Activated naive CD8-positive, alpha-beta T cell treated with anti-CD3 and anti-CD28 coated beads, Interleukin-2, amount 50 U/mL, for 24 hours (primary cell): Measurements from ENCODE around the gene GSTK1.
A peak's percentile ranks its signal among the peaks of the same experiment; 100 is the strongest.

Source experiments
- ATAC-seq: fragments of 150-1000 bp; cut with Tn5 transposase; one replicate; pipeline ENCODE4 v1.10.0; 2021
- DNase-seq: peaks from one replicate; pipeline ENCODE4 v3.0.0; 2021
- H3K27ac Mint-ChIP-seq: one replicate; pipeline ENCODE4 v1.8.0; 2021; ENCODE audit warnings: mild to moderate bottlenecking, mixed read lengths
- H3K27me3 Mint-ChIP-seq: one replicate; pipeline ENCODE4 v1.8.0; 2021; ENCODE audit warnings: mixed read lengths
- H3K36me3 Mint-ChIP-seq: one replicate; pipeline ENCODE4 v1.8.0; 2021; ENCODE audit warnings: low read depth, mixed read lengths
- H3K4me1 Mint-ChIP-seq: one replicate; pipeline ENCODE4 v1.8.0; 2021; ENCODE audit warnings: mixed read lengths
- H3K4me3 Mint-ChIP-seq: one replicate; pipeline ENCODE4 v1.8.0; 2021; ENCODE audit warnings: mild to moderate bottlenecking, moderate library complexity, mixed read lengths
- H3K9me3 Mint-ChIP-seq: one replicate; pipeline ENCODE4 v1.8.0; 2021; ENCODE audit warnings: mixed read lengths

The GSTK1 gene

GRCh38 chr7:143272871-143273270 is 9.6 kb downstream of the GSTK1 start:
- Mint-ChIP-seq H3K36me3 (peaks cover 16% of the 10 kb centered on the region), H3K4me1 (peaks cover 10% of the 10 kb centered on the region), H3K9me3 (no peaks in the 10 kb centered on the region), H3K27ac (no peak overlapping the region), H3K27me3 (no peaks in the 10 kb centered on the region), H3K4me3 (no peak overlapping the region)
- no peak for ATAC-seq
- DNase-seq: no peak

DNA sequence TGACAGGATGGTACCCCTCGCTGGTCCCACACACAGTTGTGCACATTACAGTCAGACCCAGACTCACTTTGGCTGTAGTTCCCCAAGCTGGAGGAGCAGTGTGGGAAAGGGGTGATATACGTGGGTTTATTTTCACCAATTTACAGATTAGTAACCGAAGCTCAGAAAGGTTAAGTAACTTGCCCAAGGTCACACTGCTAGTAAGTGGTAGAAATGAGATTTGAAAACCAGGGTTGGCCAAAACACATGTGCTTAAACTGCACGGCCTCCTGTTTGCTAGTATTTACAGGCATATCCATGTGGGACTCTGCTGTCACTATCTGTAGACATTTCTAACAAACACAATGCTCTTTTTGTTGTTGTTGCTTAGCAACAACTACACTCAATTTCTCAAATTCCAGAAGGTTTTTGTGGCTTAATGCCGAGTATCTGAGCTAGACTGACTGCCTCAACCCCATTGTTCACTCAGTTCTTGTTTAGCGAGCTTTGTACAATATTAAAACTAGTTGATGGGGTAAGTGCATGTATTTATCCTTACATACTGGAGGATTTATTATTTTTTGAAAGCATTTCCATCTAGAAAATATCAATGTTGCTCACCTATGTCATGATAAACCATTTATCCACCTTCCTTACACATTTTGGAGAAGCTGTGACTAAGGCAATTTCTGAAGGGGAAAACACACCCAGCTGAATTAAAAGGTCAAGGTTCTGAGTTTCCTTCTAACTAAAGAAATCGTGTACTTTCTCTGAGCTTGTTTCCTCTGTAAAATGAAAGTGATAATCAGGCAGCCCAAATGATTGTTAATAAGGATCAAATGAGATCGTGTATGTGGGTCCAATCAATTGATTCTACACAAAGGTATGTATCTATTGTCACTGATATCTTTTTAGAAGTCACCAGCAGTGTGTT is 16.2 kb downstream of the GSTK1 start:
- Mint-ChIP-seq H3K27ac (peak overlapping the region; percentile 92), H3K4me1 (peaks cover 40% of the 10 kb centered on the region), H3K4me3 (peak overlapping the region; percentile 75), H3K27me3 (no peaks in the 10 kb centered on the region), H3K9me3 (no peaks in the 10 kb centered on the region), H3K36me3 (no peaks in the 10 kb centered on the region)
- ATAC-seq (peak; percentile 76), DNase-seq (no peak)

DNA sequence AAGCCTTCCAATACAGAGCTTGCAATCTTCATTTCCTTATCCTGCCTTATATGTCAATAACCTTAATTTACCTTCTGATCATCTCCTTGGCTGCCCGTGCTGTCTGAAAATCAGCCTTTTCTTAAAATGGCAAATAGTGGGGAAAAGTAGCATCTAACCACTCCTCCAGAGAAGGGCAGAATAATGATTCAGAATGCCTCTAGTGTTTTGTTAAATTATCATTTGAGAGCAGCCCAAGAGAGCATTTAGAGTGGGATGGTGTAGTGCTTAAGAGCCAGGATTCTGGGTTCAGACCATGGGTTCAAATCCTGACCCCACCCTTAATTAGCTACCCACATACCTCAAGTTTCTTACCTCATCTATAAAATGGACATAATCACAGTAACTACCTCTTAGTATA is 16.9 kb downstream of the GSTK1 start:
- peak overlapping the region; percentile 92 for H3K27ac Mint-ChIP-seq
- peak; percentile 77 for ATAC-seq
- H3K4me1 Mint-ChIP-seq: peaks cover 40% of the 10 kb centered on the region

GRCh38 chr7:143280566-143280965 is 17.3 kb downstream of the GSTK1 start:
- H3K9me3 Mint-ChIP-seq: no peaks in the 10 kb centered on the region
- H3K27ac Mint-ChIP-seq: peak overlapping the region; percentile 92
- H3K36me3 Mint-ChIP-seq: no peaks in the 10 kb centered on the region
- no peaks in the 10 kb centered on the region for H3K27me3 Mint-ChIP-seq
- ATAC-seq: no peak
- peak overlapping the region; percentile 75 for H3K4me3 Mint-ChIP-seq
- no peak for DNase-seq
- peaks cover 40% of the 10 kb centered on the region for H3K4me1 Mint-ChIP-seq

More for the DNA sequence above, 16.9 kb downstream of the GSTK1 start:
- Mint-ChIP-seq H3K36me3 (no peaks in the 10 kb centered on the region), H3K4me3 (peak overlapping the region; percentile 75), H3K27me3 (no peaks in the 10 kb centered on the region), H3K9me3 (no peaks in the 10 kb centered on the region)
- no peak for DNase-seq

GRCh38 chr7:143281529-143281928 is 18.3 kb downstream of the GSTK1 start:
- H3K4me1 Mint-ChIP-seq: peaks cover 40% of the 10 kb centered on the region
- no peaks in the 10 kb centered on the region for H3K27me3 Mint-ChIP-seq
- no peak overlapping the region for H3K27ac Mint-ChIP-seq
- H3K9me3 Mint-ChIP-seq: no peaks in the 10 kb centered on the region
- H3K36me3 Mint-ChIP-seq: no peaks in the 10 kb centered on the region
- no peak overlapping the region for H3K4me3 Mint-ChIP-seq
- no peak for ATAC-seq
- DNase-seq: no peak

DNA sequence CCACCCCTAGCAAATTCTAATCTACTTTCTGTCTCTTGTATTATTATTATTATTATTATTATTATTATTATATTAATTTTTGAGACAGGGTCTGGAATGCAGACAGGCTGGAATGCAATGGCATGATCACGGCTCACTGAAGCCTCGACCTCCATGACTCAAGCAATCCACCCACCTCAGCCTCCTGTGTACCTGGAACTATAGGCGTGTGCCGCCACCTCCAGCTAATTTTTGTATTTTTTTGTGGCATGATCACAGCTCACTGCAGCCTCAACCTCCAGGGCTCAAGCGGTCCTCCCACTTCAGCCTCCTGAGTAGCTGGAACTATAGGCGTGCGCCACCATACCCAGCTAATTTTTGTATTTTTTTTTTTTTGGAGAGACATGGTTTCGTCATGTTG is 18.9 kb downstream of the GSTK1 start:
- DNase-seq: no peak
- H3K27ac Mint-ChIP-seq: no peak overlapping the region
- no peaks in the 10 kb centered on the region for H3K27me3 Mint-ChIP-seq
- no peaks in the 10 kb centered on the region for H3K9me3 Mint-ChIP-seq
- peaks cover 45% of the 10 kb centered on the region for H3K4me1 Mint-ChIP-seq
- ATAC-seq: no peak
- no peaks in the 10 kb centered on the region for H3K36me3 Mint-ChIP-seq
- no peak overlapping the region for H3K4me3 Mint-ChIP-seq

GRCh38 chr7:143283381-143283780 is 20.1 kb downstream of the GSTK1 start:
- Mint-ChIP-seq H3K4me3 (no peak overlapping the region), H3K36me3 (peaks cover 2% of the 10 kb centered on the region), H3K9me3 (peaks cover 5% of the 10 kb centered on the region), H3K27ac (peak overlapping the region; percentile 1), H3K4me1 (peaks cover 54% of the 10 kb centered on the region), H3K27me3 (no peaks in the 10 kb centered on the region)
- no peak for ATAC-seq
- DNase-seq: no peak

DNA sequence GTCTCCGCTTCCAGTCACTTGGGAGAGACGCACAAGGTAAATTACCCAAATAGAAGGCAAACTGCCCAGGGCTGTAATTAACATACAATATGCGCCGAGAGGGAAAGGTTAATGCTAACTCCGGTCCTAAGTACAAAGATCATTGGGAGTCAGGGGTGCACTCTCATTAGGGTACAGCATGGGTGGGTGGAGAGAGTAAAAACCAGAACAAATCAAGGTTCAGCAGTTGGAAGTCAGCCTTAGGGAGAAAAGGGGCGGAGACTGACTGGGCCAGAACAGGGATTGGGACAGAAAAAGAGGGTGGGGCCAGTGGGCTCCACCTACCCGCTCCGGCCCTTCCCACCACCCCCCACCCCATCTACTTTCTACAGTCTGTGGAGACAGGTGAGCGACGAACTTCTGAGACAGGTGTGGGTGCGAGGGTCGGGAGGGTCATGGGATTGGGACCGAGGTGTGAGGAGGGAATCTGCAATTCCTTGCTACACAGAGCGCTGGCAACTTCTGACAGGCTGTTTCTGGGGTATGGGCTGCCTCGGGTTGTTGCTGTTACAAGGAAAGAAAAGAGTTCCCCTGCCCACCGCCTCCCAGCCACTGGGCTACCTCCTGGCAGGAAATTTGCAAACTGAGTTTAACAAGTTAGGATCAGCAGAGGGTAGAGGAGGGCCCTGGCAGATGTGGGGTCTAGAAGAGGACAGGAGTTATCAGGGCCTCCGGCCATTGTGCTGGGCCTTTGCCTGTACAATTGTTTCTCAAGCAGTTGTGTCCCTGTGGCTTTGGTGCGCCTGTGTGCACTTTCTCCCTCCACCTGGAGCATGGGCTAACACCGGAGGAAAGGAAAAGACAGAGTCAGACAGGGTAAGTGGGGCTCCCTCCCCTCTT is 21.6 kb downstream of the GSTK1 start, which contains the start of gene TMEM139:
Gene TMEM139 (plus strand): TSS at position 368 of the 879 bp plus-strand sequence. CDS start 1,000 bp downstream, outside the sequence.
- no peak within 1 kb of the TSS for H3K27ac Mint-ChIP-seq

GRCh38 chr7:143285470-143285778 is 22.2 kb downstream of the GSTK1 start:
- no peaks in the 10 kb centered on the region for H3K27me3 Mint-ChIP-seq
- H3K27ac Mint-ChIP-seq: no peak overlapping the region
- peaks cover 50% of the 10 kb centered on the region for H3K4me1 Mint-ChIP-seq
- H3K9me3 Mint-ChIP-seq: peaks cover 5% of the 10 kb centered on the region
- ATAC-seq (no peak), DNase-seq (no peak)
- no peak overlapping the region for H3K4me3 Mint-ChIP-seq
- peaks cover 16% of the 10 kb centered on the region for H3K36me3 Mint-ChIP-seq

More for the DNA sequence above, 21.6 kb downstream of the GSTK1 start, which contains the start of gene TMEM139:
- H3K36me3 Mint-ChIP-seq: peaks cover 11% of the 10 kb centered on the region
- DNase-seq (no peak), ATAC-seq (no peak)
- H3K4me3 Mint-ChIP-seq: no peak within 1 kb of the TSS
- peaks cover 50% of the 10 kb centered on the region for H3K4me1 Mint-ChIP-seq
- H3K9me3 Mint-ChIP-seq: peaks cover 5% of the 10 kb centered on the region
- H3K27me3 Mint-ChIP-seq: no peaks in the 10 kb centered on the region

GRCh38 chr7:143285806-143286521 is 22.7 kb downstream of the GSTK1 start:
- Mint-ChIP-seq H3K36me3 (peaks cover 20% of the 10 kb centered on the region), H3K4me3 (no peak overlapping the region), H3K4me1 (peaks cover 50% of the 10 kb centered on the region), H3K9me3 (peaks cover 5% of the 10 kb centered on the region), H3K27ac (no peak overlapping the region), H3K27me3 (no peaks in the 10 kb centered on the region)
- ATAC-seq (no peak), DNase-seq (no peak)

DNA sequence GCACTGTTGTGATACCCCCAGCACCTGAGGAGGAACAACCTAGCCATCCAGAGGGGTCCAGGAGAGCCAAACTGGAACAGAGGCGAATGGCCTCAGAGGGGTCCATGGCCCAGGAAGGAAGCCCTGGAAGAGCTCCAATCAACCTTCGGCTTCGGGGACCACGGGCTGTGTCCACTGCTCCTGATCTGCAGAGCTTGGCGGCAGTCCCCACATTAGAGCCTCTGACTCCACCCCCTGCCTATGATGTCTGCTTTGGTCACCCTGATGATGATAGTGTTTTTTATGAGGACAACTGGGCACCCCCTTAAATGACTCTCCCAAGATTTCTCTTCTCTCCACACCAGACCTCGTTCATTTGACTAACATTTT is 23.3 kb downstream of the GSTK1 start:
- Mint-ChIP-seq H3K4me3 (no peak overlapping the region), H3K27ac (no peak overlapping the region), H3K27me3 (no peaks in the 10 kb centered on the region), H3K9me3 (peaks cover 5% of the 10 kb centered on the region), H3K36me3 (peaks cover 26% of the 10 kb centered on the region), H3K4me1 (peaks cover 53% of the 10 kb centered on the region)
- ATAC-seq (no peak), DNase-seq (no peak)

DNA sequence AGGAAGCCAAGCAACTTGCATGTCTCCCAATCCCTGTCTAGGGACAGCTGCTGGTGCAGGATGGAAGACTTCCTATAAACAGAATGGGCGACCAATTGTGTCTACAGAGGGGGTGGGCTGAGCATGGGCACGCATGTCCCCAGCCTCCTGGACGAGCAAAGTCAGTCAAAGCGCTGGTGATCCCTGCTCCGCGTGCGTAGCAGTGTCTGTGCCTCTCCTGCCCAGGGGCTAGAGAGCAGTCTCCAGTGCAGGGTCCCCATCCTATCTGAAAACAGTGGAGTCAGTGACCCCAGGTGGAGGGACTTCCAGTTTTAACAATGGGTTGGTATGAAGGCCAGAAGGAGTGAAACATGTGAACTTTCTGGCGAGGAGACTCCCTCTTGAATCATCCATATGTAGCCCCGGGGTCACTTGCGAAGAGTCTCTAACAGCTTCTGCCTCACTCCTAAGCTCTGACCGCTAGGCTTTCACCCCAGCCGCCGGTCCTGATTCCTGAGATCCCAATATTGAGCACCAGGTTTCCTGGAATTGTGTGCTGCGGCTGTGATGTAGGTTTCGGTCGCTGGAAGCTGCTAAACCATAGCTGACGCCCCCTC is 24.2 kb downstream of the GSTK1 start:
- peaks cover 5% of the 10 kb centered on the region for H3K9me3 Mint-ChIP-seq
- DNase-seq (no peak), ATAC-seq (no peak)
- H3K27ac Mint-ChIP-seq: peak overlapping the region; percentile 96
- H3K27me3 Mint-ChIP-seq: no peaks in the 10 kb centered on the region
- peaks cover 33% of the 10 kb centered on the region for H3K36me3 Mint-ChIP-seq
- H3K4me3 Mint-ChIP-seq: peak overlapping the region; percentile 98
- H3K4me1 Mint-ChIP-seq: peaks cover 55% of the 10 kb centered on the region

DNA sequence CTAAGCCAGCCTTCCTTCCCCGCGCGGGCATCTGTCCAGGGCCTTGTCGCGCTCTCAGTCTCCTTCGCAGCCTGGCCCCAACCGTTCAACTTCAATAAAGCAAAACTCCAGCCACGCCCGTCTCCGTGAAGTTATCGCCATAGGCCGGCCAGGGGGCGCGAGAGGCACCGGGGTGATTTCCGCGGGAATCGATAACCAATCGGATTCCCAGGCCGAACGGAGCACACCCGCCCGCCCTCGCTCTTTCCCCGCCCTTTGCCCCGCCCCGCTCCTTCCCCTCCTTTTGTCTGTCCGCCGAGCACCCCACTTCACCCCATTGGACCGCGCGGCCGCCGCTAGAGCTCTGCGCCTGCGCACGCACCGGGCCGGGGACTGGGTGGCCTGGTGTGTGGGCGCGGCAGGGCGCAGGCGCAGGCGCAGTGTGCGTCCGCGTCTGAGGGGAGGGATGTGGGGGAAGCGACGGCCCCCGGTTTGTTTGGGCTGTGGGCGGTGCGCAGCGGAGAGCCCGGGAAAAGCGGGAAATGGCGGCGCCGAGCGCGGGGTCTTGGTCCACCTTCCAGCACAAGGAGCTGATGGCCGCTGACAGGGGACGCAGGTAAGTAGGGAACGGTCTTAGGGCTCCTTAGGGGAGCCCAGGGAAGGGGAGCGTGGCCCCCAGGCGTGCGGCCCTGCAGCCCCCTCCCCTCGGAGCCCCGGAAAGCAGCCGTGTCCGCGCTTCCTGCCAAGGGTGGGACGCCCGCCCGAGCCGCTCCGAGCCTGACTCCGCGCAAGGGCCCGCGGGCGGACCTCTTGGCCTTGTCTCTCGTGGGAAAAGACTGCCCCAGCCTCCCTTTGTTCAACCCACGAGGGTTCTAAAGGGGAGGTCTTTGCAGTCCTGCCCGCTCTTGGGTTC is 24.9 kb downstream of the GSTK1 start, which contains the start of gene CASP2:
Gene CASP2 (plus strand): TSS at position 417 of the 892 bp plus-strand sequence. CDS start 105 bp downstream, at position 522.
- Mint-ChIP-seq H3K36me3 (peaks cover 37% of the 10 kb centered on the region), H3K27me3 (no peaks in the 10 kb centered on the region), H3K9me3 (peaks cover 5% of the 10 kb centered on the region), H3K4me3 (peak within 1 kb of the TSS; percentile 98), H3K4me1 (peaks cover 58% of the 10 kb centered on the region), H3K27ac (peak within 1 kb of the TSS; percentile 96)
- ATAC-seq: peak; percentile 93
- peak; percentile 99 for DNase-seq
